Activated naive CD4-positive, alpha-beta T cell treated with anti-CD3 and anti-CD28 coated beads, Interleukin-2, amount 50 U/mL, for 24 hours (primary cell): Measurements from ENCODE around the gene MBNL2.

Source experiments
- H3K27ac Mint-ChIP-seq: one replicate; pipeline ENCODE4 v1.8.0; 2021; ENCODE audit warnings: mild to moderate bottlenecking, mixed read lengths
- H3K27me3 Mint-ChIP-seq: one replicate; pipeline ENCODE4 v1.8.0; 2021; ENCODE audit warnings: mixed read lengths
- H3K36me3 Mint-ChIP-seq: one replicate; pipeline ENCODE4 v1.8.0; 2021; ENCODE audit warnings: mixed read lengths
- H3K4me1 Mint-ChIP-seq: one replicate; pipeline ENCODE4 v1.8.0; 2021; ENCODE audit warnings: mixed read lengths
- H3K4me3 Mint-ChIP-seq: one replicate; pipeline ENCODE4 v1.8.0; 2021; ENCODE audit warnings: mild to moderate bottlenecking, mixed read lengths
- H3K9me3 Mint-ChIP-seq: one replicate; pipeline ENCODE4 v1.8.0; 2021; ENCODE audit warnings: mixed read lengths

MBNL2 gene

GRCh38 chr13:97408938-97409337 lies 186.8 kb downstream of the MBNL2 start:
- Mint-ChIP-seq H3K27me3 (peaks cover 14% of the 10 kb centered on the region), H3K4me3 (no peak overlapping the region), H3K9me3 (peaks cover 9% of the 10 kb centered on the region), H3K27ac (no peak overlapping the region), H3K36me3 (no peaks in the 10 kb centered on the region), H3K4me1 (no peaks in the 10 kb centered on the region)

- Mint-ChIP-seq H3K36me3 (no peaks in the 10 kb centered on the region), H3K4me1 (no peaks in the 10 kb centered on the region), H3K27ac (no peak overlapping the region), H3K9me3 (no peaks in the 10 kb centered on the region), H3K4me3 (no peak overlapping the region), H3K27me3 (peaks cover 11% of the 10 kb centered on the region)
Measured at GRCh38 chr13:97411984-97412383, 189.9 kb downstream of the MBNL2 start.

GRCh38 chr13:97413694-97414093 lies 191.6 kb downstream of the MBNL2 start:
- Mint-ChIP-seq H3K4me3 (no peak overlapping the region), H3K9me3 (no peaks in the 10 kb centered on the region), H3K27ac (no peak overlapping the region), H3K36me3 (no peaks in the 10 kb centered on the region), H3K27me3 (peaks cover 7% of the 10 kb centered on the region), H3K4me1 (no peaks in the 10 kb centered on the region)

- no peaks in the 10 kb centered on the region for H3K4me1 Mint-ChIP-seq
- no peaks in the 10 kb centered on the region for H3K9me3 Mint-ChIP-seq
- peaks cover 2% of the 10 kb centered on the region for H3K27me3 Mint-ChIP-seq
- no peak overlapping the region for H3K4me3 Mint-ChIP-seq
- no peak overlapping the region for H3K27ac Mint-ChIP-seq
- H3K36me3 Mint-ChIP-seq = no peaks in the 10 kb centered on the region
Measured at GRCh38 chr13:97414392-97414791, 192.3 kb downstream of the MBNL2 start.

GRCh38 chr13:97417698-97418097 lies 195.6 kb downstream of the MBNL2 start:
- Mint-ChIP-seq H3K9me3 (no peaks in the 10 kb centered on the region), H3K4me1 (no peaks in the 10 kb centered on the region), H3K27me3 (peaks cover 2% of the 10 kb centered on the region), H3K27ac (no peak overlapping the region), H3K36me3 (no peaks in the 10 kb centered on the region), H3K4me3 (no peak overlapping the region)

- Mint-ChIP-seq H3K4me1 (no peaks in the 10 kb centered on the region), H3K27ac (no peak overlapping the region), H3K4me3 (no peak overlapping the region), H3K27me3 (peaks cover 7% of the 10 kb centered on the region), H3K9me3 (no peaks in the 10 kb centered on the region), H3K36me3 (no peaks in the 10 kb centered on the region)
Measured at GRCh38 chr13:97422118-97423054, 200.3 kb downstream of the MBNL2 start.

- no peak overlapping the region for H3K27ac Mint-ChIP-seq
- no peaks in the 10 kb centered on the region for H3K36me3 Mint-ChIP-seq
- H3K9me3 Mint-ChIP-seq = no peaks in the 10 kb centered on the region
- peaks cover 7% of the 10 kb centered on the region for H3K27me3 Mint-ChIP-seq
- H3K4me3 Mint-ChIP-seq = no peak overlapping the region
- H3K4me1 Mint-ChIP-seq = no peaks in the 10 kb centered on the region
Measured at GRCh38 chr13:97423300-97424045, 201.3 kb downstream of the MBNL2 start.

- no peaks in the 10 kb centered on the region for H3K36me3 Mint-ChIP-seq
- no peak overlapping the region for H3K4me3 Mint-ChIP-seq
- H3K27me3 Mint-ChIP-seq = peaks cover 8% of the 10 kb centered on the region
- H3K9me3 Mint-ChIP-seq = no peaks in the 10 kb centered on the region
- H3K4me1 Mint-ChIP-seq = no peaks in the 10 kb centered on the region
- no peak overlapping the region for H3K27ac Mint-ChIP-seq
Measured at GRCh38 chr13:97425590-97425989, 203.5 kb downstream of the MBNL2 start.

GRCh38 chr13:97426695-97427094 lies 204.6 kb downstream of the MBNL2 start:
- Mint-ChIP-seq H3K4me3 (no peak overlapping the region), H3K36me3 (no peaks in the 10 kb centered on the region), H3K9me3 (no peaks in the 10 kb centered on the region), H3K4me1 (peaks cover under 1% of the 10 kb centered on the region), H3K27ac (no peak overlapping the region), H3K27me3 (peaks cover 8% of the 10 kb centered on the region)

- Mint-ChIP-seq H3K9me3 (no peaks in the 10 kb centered on the region), H3K4me3 (no peak overlapping the region)
Measured at GRCh38 chr13:97429681-97430081, 207.5 kb downstream of the MBNL2 start.

GRCh38 chr13:97430296-97430695 lies 208.2 kb downstream of the MBNL2 start:
- H3K27me3 Mint-ChIP-seq = peaks cover 4% of the 10 kb centered on the region
- no peak overlapping the region for H3K4me3 Mint-ChIP-seq
- H3K36me3 Mint-ChIP-seq = no peaks in the 10 kb centered on the region
- H3K9me3 Mint-ChIP-seq = no peaks in the 10 kb centered on the region
- peaks cover 14% of the 10 kb centered on the region for H3K4me1 Mint-ChIP-seq
- H3K27ac Mint-ChIP-seq = no peak overlapping the region

More at GRCh38 chr13:97429681-97430081, 207.5 kb downstream of the MBNL2 start:
- H3K36me3 Mint-ChIP-seq = no peaks in the 10 kb centered on the region
- H3K4me1 Mint-ChIP-seq = peaks cover 8% of the 10 kb centered on the region
- no peak overlapping the region for H3K27ac Mint-ChIP-seq
- H3K27me3 Mint-ChIP-seq = peaks cover 4% of the 10 kb centered on the region

- peaks cover 1% of the 10 kb centered on the region for H3K27me3 Mint-ChIP-seq
- H3K4me3 Mint-ChIP-seq = peak overlapping the region; percentile 34
- no peaks in the 10 kb centered on the region for H3K9me3 Mint-ChIP-seq
Measured at GRCh38 chr13:97431171-97431764, 209.1 kb downstream of the MBNL2 start.

GRCh38 chr13:97432232-97432916 lies 210.2 kb downstream of the MBNL2 start:
- H3K36me3 Mint-ChIP-seq = no peaks in the 10 kb centered on the region
- H3K4me3 Mint-ChIP-seq = peak overlapping the region; percentile 94
- H3K9me3 Mint-ChIP-seq = no peaks in the 10 kb centered on the region
- peak overlapping the region; percentile 98 for H3K27ac Mint-ChIP-seq
- peaks cover 1% of the 10 kb centered on the region for H3K27me3 Mint-ChIP-seq
- peaks cover 27% of the 10 kb centered on the region for H3K4me1 Mint-ChIP-seq

More at GRCh38 chr13:97431171-97431764, 209.1 kb downstream of the MBNL2 start:
- Mint-ChIP-seq H3K36me3 (no peaks in the 10 kb centered on the region), H3K4me1 (peaks cover 21% of the 10 kb centered on the region), H3K27ac (no peak overlapping the region)

- Mint-ChIP-seq H3K27me3 (peaks cover 1% of the 10 kb centered on the region), H3K9me3 (no peaks in the 10 kb centered on the region), H3K36me3 (no peaks in the 10 kb centered on the region), H3K4me1 (peaks cover 27% of the 10 kb centered on the region), H3K27ac (peak overlapping the region; percentile 98), H3K4me3 (peak overlapping the region; percentile 94)
Measured at GRCh38 chr13:97432917-97433726, 211.0 kb downstream of the MBNL2 start.
